ENCODE measurements around the gene HDAC3. TPM values are rescaled to one million over a fixed set of nuclear protein-coding genes. Genes with fewer than 3 reads are reported as not detected.

Gene HDAC3
- polyA plus RNA-seq, 3 donors = 80.5 to 103 (median 82.3) TPM

GRCh38 chr5:141618804-141619554 lies 17.7 kb downstream of the HDAC3 start, which contains the start of gene DIAPH1:
TSS of gene DIAPH1 (minus strand) at chr5:141619000. CDS start at chr5:141618914, 86 bp downstream.
- H3K4me2 ChIP-seq (replicated peaks; ENCODE audit: extremely low read depth, low read length, poor library complexity, severe bottlenecking) = peak within 1 kb of the TSS; percentile 97
- peaks cover 29 to 43% of the 10 kb centered on the region in 2 donors for H3K36me3 Mint-ChIP-seq
- peaks cover 20 to 23% of the 10 kb centered on the region in 2 donors for H3K36me3 ChIP-seq (replicated peaks in 1 of 2; ENCODE audit: control insufficient read depth in 1 of 2, insufficient read depth in 2 of 2, low read length in 2 of 2)
- peak; percentile 95 for TF ChIP-seq CTCF (IDR thresholded peaks at IDR 0.05)
- H3K4me3 Mint-ChIP-seq = peak within 1 kb of the TSS; percentile 99
- peak within 1 kb of the TSS; percentile 92 for H3K9ac ChIP-seq (ENCODE audit: insufficient read depth, low read length, poor library complexity, severe bottlenecking)
- peak within 1 kb of the TSS; percentile 57 for H2AFZ ChIP-seq (ENCODE audit: insufficient read depth, low read depth, low read length, poor library complexity, severe bottlenecking)
- H3K4me1 ChIP-seq (ENCODE audit: control insufficient read depth in 1 of 2, insufficient read depth in 2 of 2, low read length in 2 of 2) = peaks cover 57 to 65% of the 10 kb centered on the region in 2 donors
- H3K9me3 Mint-ChIP-seq = peaks cover 0 to 3% (median 0%) of the 10 kb centered on the region in 7 donors
- H3K79me2 ChIP-seq (ENCODE audit: insufficient read depth, low read length) = peaks cover 67% of the 10 kb centered on the region
- peaks cover 0 to 2% (median 2%) of the 10 kb centered on the region in 3 donors for H3K27me3 Mint-ChIP-seq (ENCODE audit: low read depth in 3 of 3)
- peak within 1 kb of the TSS; percentile 62 to 97 (median 96) for H3K4me3 ChIP-seq (replicated peaks in 1 of 3; ENCODE audit: low read depth in 2 of 3, low read length in 3 of 3)
- peaks cover 35% of the 10 kb centered on the region for H4K20me1 ChIP-seq (ENCODE audit: insufficient read depth, low read length)
- peaks cover 59% of the 10 kb centered on the region for H3K4me1 Mint-ChIP-seq
- intact Hi-C loops (cut with micrococcal nuclease) = loop anchor here (1.0 to 5.0 kb wide), 3 partner anchors 26 to 37 kb away; no protein-coding TSS in a partner anchor
- WGBS (ENCODE audit: insufficient coverage) = 2% methylated on average over 54 of the region's 70 CpGs
- peak within 1 kb of the TSS; percentile 82 to 88 for H3K27ac ChIP-seq (ENCODE audit: low read depth in 1 of 2, low read length in 2 of 2)
- no peaks in the 10 kb centered on the region for H3K9me3 ChIP-seq (replicated peaks in 1 of 2; ENCODE audit: control insufficient read depth in 1 of 2, insufficient read depth in 1 of 2, low read length in 2 of 2)
- DNase-seq = peak; percentile 95 to 98 (median 98)
- H3K27ac Mint-ChIP-seq = peak within 1 kb of the TSS; percentile 95 to 97 (median 96)
- H3K27me3 ChIP-seq (ENCODE audit: control insufficient read depth in 2 of 2, insufficient read depth in 2 of 2, low read length in 2 of 2) = no peaks in the 10 kb centered on the region

- peaks cover 57 to 65% of the 10 kb centered on the region in 2 donors for H3K4me1 ChIP-seq (ENCODE audit: control insufficient read depth in 1 of 2, insufficient read depth in 2 of 2, low read length in 2 of 2)
- TF ChIP-seq CTCF (IDR thresholded peaks at IDR 0.05) = no peak
- peak overlapping the region; percentile 82 to 88 for H3K27ac ChIP-seq (ENCODE audit: low read depth in 1 of 2, low read length in 2 of 2)
- peak in 1 of 3 donors; percentile 36 for DNase-seq
- H3K27ac Mint-ChIP-seq = peak overlapping the region; percentile 95 to 97 (median 96)
- H3K9me3 ChIP-seq (replicated peaks in 1 of 2; ENCODE audit: control insufficient read depth in 1 of 2, insufficient read depth in 1 of 2, low read length in 2 of 2) = no peaks in the 10 kb centered on the region
- H3K27me3 Mint-ChIP-seq (ENCODE audit: low read depth in 3 of 3) = peaks cover 0 to 2% (median 2%) of the 10 kb centered on the region in 3 donors
- peaks cover 27 to 43% of the 10 kb centered on the region in 2 donors for H3K36me3 Mint-ChIP-seq
- H3K4me3 ChIP-seq (replicated peaks in 1 of 3; ENCODE audit: low read depth in 2 of 3, low read length in 3 of 3) = peak overlapping the region; percentile 62 to 97 (median 96)
- H3K27me3 ChIP-seq (ENCODE audit: control insufficient read depth in 2 of 2, insufficient read depth in 2 of 2, low read length in 2 of 2) = no peaks in the 10 kb centered on the region
- peaks cover 59% of the 10 kb centered on the region for H3K4me1 Mint-ChIP-seq
- H3K9me3 Mint-ChIP-seq = peaks cover 0 to 3% (median 0%) of the 10 kb centered on the region in 7 donors
- H3K4me2 ChIP-seq (replicated peaks; ENCODE audit: extremely low read depth, low read length, poor library complexity, severe bottlenecking) = peak overlapping the region; percentile 97
- H3K4me3 Mint-ChIP-seq = peak overlapping the region; percentile 99
- H4K20me1 ChIP-seq (ENCODE audit: insufficient read depth, low read length) = peaks cover 43% of the 10 kb centered on the region
- peaks cover 20 to 23% of the 10 kb centered on the region in 2 donors for H3K36me3 ChIP-seq (replicated peaks in 1 of 2; ENCODE audit: control insufficient read depth in 1 of 2, insufficient read depth in 2 of 2, low read length in 2 of 2)
- WGBS (ENCODE audit: insufficient coverage) = under 1% methylated on average over 35 of the region's 36 CpGs
- intact Hi-C loops (cut with micrococcal nuclease) = loop anchor here (2.0 to 5.0 kb wide), 2 partner anchors 25 to 36 kb away; no protein-coding TSS in a partner anchor
- H2AFZ ChIP-seq (ENCODE audit: insufficient read depth, low read depth, low read length, poor library complexity, severe bottlenecking) = peak overlapping the region; percentile 57
- peak overlapping the region; percentile 92 for H3K9ac ChIP-seq (ENCODE audit: insufficient read depth, low read length, poor library complexity, severe bottlenecking)
- H3K79me2 ChIP-seq (ENCODE audit: insufficient read depth, low read length) = peaks cover 74% of the 10 kb centered on the region
Measured at GRCh38 chr5:141618030-141618803, 18.4 kb downstream of the HDAC3 start.

All from CD14-positive monocyte (primary cell).